Urinary bladder (tissue), 4 donors: ENCODE data around the gene DIAPH2. TPM values are rescaled to one million over a fixed set of nuclear protein-coding genes. Genes with fewer than 3 reads are reported as not detected.

Source experiments
- DNase-seq: peaks from one replicate; pipeline ENCODE4 v3.0.0-alpha.2; 2015; ENCODE audit errors: extremely low spot score
- H3K27ac ChIP-seq: one replicate; pipeline ENCODE4 v1.5.1; 2013; ENCODE audit warnings: low read depth, mild to moderate bottlenecking, moderate library complexity
- H3K36me3 ChIP-seq: one replicate; pipeline ENCODE4 v1.6.1; 2013; ENCODE audit warnings: mild to moderate bottlenecking, moderate library complexity; ENCODE audit not compliant: insufficient read depth
- H3K4me1 ChIP-seq: one replicate; pipeline ENCODE4 v1.6.1; 2013; ENCODE audit warnings: mild to moderate bottlenecking, moderate library complexity; ENCODE audit not compliant: insufficient read depth
- H3K4me3 ChIP-seq: one replicate; pipeline ENCODE4 v1.5.1; 2013; ENCODE audit warnings: low read depth, low read length
- WGBS: extraction: QIAGEN DNeasy Blood & Tissue Kit; methylation state at CpG from one replicate; pipeline ENCODE4 v1.1.7; 2013; 5-methylcytosine and 5-hydroxymethylcytosine counted together
- polyA plus RNA-seq: library from polyadenylated mRNA; stranded (reverse); fragments of 200-250 nt; gene quantifications from one replicate; pipeline ENCODE4 v1.2.3, GENCODE V29; 2013
- total RNA-seq: library from RNA; depleted of rRNA; stranded (reverse); fragments of >200 nt; gene quantifications from one replicate; pipeline ENCODE4 v1.2.3, GENCODE V29; 2014
- donor health status: healthy with polysubstance abuse.
- donor health status: healthy.

The DIAPH2 gene
- total and polyA plus RNA-seq, 2 donors, result 11.8 to 52.2 TPM

DNA sequence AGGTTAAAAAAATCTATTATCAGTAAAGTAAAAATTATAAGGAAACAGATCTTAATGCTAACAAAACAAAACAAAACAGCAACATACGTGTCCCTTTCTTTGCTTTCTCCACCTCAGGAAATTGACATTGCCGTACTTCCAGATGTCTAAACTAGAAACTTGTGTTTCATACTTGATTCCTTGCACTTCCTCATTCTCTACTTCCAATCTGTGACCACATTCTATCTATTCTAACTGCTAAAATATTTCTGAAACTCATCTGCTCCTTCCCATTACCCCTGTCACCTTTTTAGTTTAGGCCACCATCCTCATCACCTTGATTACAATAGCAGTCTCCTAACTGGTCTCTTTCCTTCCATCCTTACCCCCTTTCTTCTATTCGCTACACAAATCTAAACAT, 176.6 kb downstream of the DIAPH2 start:
- no peaks in the 10 kb centered on the region for H3K4me1 ChIP-seq
- H3K27ac ChIP-seq, result no peak overlapping the region
- whole genome bisulfite sequencing, result 83% methylated on average over 3 of the region's 3 CpGs
- no peaks in the 10 kb centered on the region for H3K36me3 ChIP-seq
- no peak overlapping the region for H3K4me3 ChIP-seq
- no peak for DNase-seq

DNA sequence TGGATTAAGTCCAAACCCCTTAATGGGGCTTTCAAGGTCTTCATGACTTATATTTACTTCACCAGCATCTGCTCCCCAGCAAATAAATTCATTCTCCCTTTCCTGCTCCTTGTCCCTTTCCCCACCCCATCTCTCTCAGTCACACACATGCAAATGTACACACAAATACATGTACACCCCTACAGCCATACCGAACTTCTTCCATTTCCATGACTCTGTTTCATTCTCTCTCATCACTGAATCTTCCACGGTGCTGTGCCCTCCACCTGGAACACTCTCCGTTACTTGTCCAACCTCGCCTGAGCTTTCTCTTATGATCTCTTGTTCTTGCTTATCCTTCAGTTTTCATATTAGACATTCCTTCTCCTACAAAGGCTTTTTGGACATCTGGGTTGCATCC, 177.0 kb downstream of the DIAPH2 start:
- H3K36me3 ChIP-seq, result no peaks in the 10 kb centered on the region
- no peaks in the 10 kb centered on the region for H3K4me1 ChIP-seq
- DNase-seq, result no peak
- no peak overlapping the region for H3K27ac ChIP-seq
- WGBS, result 96% methylated on average over 4 of the region's 4 CpGs
- no peak overlapping the region for H3K4me3 ChIP-seq

DNA sequence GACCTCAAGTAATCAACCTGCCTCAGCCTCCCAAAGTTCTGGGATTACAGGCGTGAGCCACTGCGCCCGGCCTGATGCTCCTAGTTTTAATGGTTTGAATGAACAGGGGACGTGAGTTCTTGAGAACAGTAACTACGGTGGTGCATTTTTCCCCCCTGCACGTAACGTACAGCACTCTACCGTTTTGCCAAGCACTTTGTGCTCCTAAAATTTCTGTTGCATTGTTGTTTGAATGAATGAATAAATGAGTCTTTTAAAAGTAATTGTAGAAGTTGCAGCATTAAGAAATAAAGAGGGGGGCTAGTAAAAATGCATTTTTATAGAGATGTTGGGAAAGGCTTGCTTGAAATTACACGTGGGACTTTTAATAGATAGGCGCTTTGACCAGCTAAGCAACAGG, 199.0 kb downstream of the DIAPH2 start, which contains the start of gene RPA4:
Gene RPA4 (plus strand): TSS at position 301 of the 400 bp plus-strand sequence. CDS start 403 bp downstream, outside the sequence.
- WGBS, result 97% methylated on average over 10 of the region's 10 CpGs
- Histone ChIP-seq H3K36me3 (no peaks in the 10 kb centered on the region), H3K4me3 (no peak within 1 kb of the TSS), H3K4me1 (no peaks in the 10 kb centered on the region), H3K27ac (no peak within 1 kb of the TSS)
- no peak for DNase-seq

DNA sequence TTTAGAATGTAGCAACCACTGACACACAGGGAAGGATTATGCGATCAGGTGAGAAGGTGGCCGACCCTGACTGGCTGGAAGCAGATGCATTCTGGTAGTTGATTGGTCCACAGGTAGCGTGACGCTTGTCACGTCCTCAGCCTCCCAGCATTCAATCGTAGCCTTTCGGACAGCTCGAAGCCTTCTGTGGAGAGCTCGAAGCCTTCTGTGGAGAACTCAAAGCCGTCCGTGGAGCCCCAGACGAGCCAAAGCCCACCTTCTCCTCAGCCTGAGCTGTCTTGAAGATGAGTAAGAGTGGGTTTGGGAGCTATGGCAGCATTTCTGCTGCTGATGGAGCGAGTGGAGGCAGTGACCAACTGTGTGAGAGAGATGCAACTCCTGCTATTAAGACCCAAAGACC, 199.4 kb downstream of the DIAPH2 start:
- no peak for DNase-seq
- no peak overlapping the region for H3K4me3 ChIP-seq
- H3K4me1 ChIP-seq, result no peaks in the 10 kb centered on the region
- H3K36me3 ChIP-seq, result no peaks in the 10 kb centered on the region
- WGBS, result 97% methylated on average over 13 of the region's 13 CpGs
- H3K27ac ChIP-seq, result no peak overlapping the region

DNA sequence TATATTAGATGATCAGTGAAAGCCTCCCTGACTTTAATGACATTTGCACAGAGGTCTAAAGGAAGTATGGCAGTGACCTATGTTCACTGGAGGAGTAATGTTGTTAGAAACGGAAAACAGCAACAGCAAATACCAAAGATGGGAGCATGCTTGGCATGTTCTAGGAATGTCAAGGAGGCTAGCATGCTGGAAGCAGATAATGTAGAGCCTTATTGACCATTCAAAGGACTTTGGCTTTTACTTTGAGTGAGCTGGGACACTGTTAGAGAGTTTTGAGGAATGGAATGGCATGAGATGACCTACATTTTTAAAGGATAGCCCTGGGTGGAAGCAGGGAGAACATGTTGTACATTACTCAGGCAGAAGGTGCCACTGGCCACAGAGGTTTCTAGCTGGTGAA, 205.1 kb downstream of the DIAPH2 start:
- WGBS, result 78% methylated on average over 1 of the region's 1 CpG
- Histone ChIP-seq H3K36me3 (no peaks in the 10 kb centered on the region), H3K27ac (no peak overlapping the region), H3K4me3 (no peak overlapping the region), H3K4me1 (no peaks in the 10 kb centered on the region)
- no peak for DNase-seq

DNA sequence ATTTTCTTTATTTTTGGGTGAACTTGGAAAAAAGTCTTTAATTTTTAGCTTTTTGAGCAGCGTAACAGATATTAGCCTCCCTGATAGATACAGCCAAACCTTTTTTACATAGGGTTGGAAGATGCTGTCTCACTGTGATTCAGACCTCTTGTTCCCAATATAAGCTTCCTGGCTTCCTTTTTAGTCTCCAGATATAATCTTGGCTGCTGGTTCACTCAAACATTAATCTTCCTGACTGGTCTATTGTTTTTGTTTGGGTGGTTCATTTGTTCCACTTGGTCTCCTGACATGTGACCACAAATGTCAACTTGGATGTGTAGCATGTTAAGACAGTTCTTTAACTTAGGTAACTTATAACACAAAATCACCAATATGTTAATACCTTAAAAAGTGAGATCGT, 222.1 kb downstream of the DIAPH2 start:
- Histone ChIP-seq H3K36me3 (no peaks in the 10 kb centered on the region), H3K4me3 (no peak overlapping the region), H3K4me1 (no peaks in the 10 kb centered on the region), H3K27ac (no peak overlapping the region)
- WGBS, result 61% methylated on average over 2 of the region's 2 CpGs
- no peak for DNase-seq

DNA sequence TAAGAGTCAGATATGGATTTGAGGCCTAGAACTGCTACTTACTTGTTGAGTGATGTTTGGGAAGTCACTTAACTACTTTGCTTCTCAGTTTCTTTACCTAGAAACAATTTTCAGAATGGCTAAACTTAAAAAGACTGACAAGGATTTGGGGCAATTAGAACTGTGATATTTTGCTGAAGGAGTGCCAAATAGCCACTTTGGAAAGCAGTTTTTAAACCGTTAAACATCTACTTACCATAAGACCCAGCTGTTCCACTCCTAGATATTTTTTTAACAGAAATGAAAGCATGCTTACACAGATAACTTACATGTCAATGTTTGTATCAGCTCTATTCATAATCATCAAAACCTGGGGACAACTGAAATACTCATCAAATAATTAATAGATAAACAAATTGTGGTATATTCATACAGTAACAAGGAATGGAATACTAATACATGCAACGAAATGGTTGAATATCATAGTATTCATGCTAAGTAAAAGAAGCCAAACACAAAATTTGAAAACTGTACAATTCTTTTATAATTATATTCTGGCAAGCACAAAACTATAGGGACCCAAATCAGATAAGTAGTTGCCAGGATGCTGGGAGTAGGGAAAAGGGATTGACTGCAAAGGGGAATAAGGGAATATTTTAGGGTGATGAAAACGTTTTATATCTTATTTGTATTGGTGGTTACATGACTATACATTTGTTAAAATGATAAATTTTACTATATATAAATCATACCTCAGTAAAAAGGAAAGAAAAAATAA, 223.1 kb downstream of the DIAPH2 start:
- DNase-seq, result no peak
- Histone ChIP-seq H3K36me3 (no peaks in the 10 kb centered on the region), H3K27ac (no peak overlapping the region), H3K4me3 (no peak overlapping the region), H3K4me1 (no peaks in the 10 kb centered on the region)
- 26% methylated on average over 3 of the region's 3 CpGs for WGBS

DNA sequence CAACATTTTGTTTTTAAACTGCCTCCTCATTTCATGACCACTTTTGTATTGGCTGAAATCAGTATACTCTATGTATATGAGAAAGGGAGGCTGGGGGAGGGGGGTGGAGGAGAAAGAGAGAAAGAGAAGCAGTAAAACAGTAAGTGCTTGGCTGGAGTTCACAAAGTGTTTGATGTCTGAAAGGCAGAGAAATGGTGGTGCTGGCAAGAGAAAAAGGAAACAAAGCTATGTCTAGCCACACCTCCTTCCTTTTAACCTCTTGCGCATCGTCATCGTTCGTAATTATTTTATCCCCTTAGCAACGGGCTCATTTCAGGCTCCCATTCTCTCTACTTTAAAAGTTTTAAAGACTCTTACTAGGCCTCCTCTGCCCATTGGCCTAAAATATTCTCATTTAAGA, 224.6 kb downstream of the DIAPH2 start:
- Histone ChIP-seq H3K27ac (no peak overlapping the region), H3K4me1 (no peaks in the 10 kb centered on the region), H3K4me3 (no peak overlapping the region), H3K36me3 (no peaks in the 10 kb centered on the region)
- no peak for DNase-seq
- WGBS, result 57% methylated on average over 5 of the region's 5 CpGs

DNA sequence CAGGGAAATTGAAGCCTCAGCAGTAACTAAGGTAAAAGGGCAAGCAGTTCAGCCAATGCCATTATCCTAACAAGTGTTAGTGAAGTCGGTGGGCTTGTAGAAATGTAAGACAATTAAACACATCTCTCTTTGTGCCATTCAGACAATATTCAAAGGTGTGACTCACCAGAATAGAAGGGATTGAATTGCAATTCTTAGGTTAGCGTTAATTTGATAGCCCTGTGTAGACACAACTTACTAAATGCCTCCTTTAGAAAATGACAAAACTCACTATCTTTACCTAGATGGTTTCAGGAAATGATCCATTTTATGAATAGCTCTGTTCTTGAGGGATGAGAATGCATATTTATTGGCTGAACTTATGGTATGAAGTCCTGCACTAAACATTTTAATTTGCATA, 234.2 kb downstream of the DIAPH2 start:
- Histone ChIP-seq H3K4me1 (no peaks in the 10 kb centered on the region), H3K27ac (no peak overlapping the region), H3K36me3 (no peaks in the 10 kb centered on the region), H3K4me3 (no peak overlapping the region)
- no peak for DNase-seq
- WGBS, result 92% methylated on average over 2 of the region's 2 CpGs

DNA sequence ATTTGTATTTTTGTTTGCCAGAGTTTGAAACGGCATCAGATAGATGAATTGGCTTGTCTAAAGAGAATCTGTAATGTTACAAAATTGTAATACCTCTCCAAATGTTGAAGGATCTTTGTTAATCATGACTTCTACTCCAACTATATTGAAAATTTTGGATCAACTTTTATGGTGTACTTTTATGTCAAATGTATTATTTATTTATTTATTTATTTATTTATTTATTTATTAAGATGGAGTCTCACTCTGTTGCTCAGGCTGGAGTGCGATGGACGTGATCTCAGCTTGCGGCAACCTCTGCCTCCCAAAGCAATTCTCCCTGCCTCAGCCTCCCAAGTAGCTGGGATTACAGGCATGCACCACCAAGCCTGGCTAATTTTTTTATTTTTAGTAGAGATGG, 235.0 kb downstream of the DIAPH2 start:
- H3K27ac ChIP-seq, result no peak overlapping the region
- no peak overlapping the region for H3K4me3 ChIP-seq
- 97% methylated on average over 4 of the region's 4 CpGs for WGBS
- no peak for DNase-seq
- no peaks in the 10 kb centered on the region for H3K36me3 ChIP-seq
- no peaks in the 10 kb centered on the region for H3K4me1 ChIP-seq

DNA sequence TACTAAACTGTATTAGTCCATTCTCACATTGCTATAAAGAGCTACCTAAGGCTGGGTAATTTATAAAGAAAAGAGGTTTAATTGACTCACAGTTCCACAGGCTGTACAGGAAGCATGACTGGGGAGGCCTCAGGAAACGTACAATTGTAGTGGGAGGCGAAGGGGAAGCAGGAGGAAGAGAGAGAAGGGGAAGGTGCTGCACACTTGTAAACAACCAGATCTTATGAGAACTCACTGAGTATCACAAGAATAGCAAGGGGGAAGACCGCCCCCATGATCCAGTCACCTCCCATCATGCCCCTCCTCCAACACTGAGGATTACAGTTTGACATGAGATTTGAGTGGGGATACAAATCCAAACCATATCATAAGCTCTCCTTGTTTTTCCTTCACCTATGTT, 239.9 kb downstream of the DIAPH2 start:
- H3K4me1 ChIP-seq, result no peaks in the 10 kb centered on the region
- 94% methylated on average over 3 of the region's 3 CpGs for whole genome bisulfite sequencing
- H3K4me3 ChIP-seq, result no peak overlapping the region
- no peaks in the 10 kb centered on the region for H3K36me3 ChIP-seq
- no peak for DNase-seq
- no peak overlapping the region for H3K27ac ChIP-seq

DNA sequence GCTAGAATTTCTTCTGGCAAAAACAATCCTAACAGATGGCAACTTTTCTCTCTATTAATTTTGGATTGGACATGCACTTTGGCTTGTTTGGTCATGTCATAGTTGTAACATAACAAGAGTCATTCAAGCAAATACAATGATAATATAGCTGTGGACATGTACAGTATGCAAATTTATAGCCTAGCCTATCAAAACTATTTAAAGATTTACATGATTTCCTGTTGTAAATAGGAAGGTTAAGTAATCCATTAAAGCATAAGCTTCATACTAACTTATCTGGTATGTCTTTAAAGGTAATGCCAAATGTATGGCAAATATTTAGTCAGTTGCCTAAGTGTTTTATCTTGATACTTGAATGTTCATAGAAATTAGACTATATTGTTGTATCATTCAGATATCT, 244.4 kb downstream of the DIAPH2 start:
- Histone ChIP-seq H3K4me1 (no peaks in the 10 kb centered on the region), H3K27ac (no peak overlapping the region), H3K4me3 (no peak overlapping the region), H3K36me3 (no peaks in the 10 kb centered on the region)
- DNase-seq, result no peak

DNA sequence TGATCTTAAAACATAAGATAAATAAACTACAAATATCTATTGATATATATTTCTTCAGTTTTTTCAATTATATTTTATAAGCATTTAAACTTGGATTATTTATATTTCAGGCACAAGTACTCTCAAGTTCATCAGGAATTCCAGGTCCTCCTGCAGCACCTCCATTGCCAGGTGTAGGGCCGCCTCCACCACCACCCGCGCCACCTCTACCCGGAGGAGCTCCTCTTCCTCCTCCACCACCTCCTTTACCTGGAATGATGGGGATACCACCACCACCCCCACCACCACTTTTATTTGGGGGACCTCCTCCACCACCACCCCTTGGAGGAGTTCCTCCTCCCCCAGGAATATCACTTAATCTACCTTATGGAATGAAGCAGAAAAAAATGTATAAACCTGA, 273.1 kb downstream of the DIAPH2 start:
- Histone ChIP-seq H3K4me1 (no peaks in the 10 kb centered on the region), H3K36me3 (peaks cover 2% of the 10 kb centered on the region), H3K4me3 (no peak overlapping the region), H3K27ac (no peak overlapping the region)
- 98% methylated on average over 4 of the region's 4 CpGs for WGBS
- no peak for DNase-seq

DNA sequence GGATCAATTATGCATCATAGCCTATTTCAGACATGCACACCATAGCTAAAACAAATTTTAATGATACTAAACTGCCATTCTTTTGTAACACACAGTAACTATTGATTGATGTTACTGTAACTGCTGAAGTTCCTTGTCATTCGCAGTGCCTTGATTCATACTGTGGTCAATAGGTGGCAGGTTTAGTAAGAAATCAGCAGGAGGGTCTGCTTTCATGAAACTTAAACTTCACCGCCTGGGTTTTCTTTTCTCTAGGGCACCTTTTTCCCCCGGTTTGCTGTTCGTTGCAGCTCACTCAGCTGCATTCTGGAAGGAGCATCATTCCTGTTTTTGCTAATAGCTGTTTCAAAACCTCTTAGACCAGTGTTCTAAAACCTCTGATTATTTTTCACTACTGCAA, 287.2 kb downstream of the DIAPH2 start:
- H3K36me3 ChIP-seq, result no peaks in the 10 kb centered on the region
- WGBS, result 77% methylated on average over 4 of the region's 4 CpGs
- H3K4me1 ChIP-seq, result no peaks in the 10 kb centered on the region
- no peak overlapping the region for H3K27ac ChIP-seq
- H3K4me3 ChIP-seq, result no peak overlapping the region
- no peak for DNase-seq

DNA sequence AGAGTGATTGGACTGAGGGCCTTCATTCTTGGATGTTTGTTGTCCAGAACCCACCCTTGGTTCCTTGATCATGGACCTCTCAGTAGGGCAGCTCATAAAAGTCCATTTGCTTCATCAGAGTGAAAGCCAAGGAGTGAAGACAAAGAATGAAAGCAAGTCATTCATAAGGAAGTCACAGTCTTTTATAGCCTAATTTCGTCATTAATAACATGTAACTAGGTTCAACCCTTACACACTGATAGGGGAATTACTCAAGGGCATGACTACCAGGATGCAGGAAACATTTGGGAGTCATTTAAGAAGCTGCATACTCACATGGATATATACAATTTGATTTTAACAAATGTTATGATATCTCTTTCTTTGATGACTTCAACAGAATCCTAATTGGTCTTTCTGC, 294.3 kb downstream of the DIAPH2 start:
- H3K4me3 ChIP-seq, result no peak overlapping the region
- no peaks in the 10 kb centered on the region for H3K4me1 ChIP-seq
- H3K27ac ChIP-seq, result no peak overlapping the region
- WGBS, result 82% methylated on average over 1 of the region's 1 CpG
- no peaks in the 10 kb centered on the region for H3K36me3 ChIP-seq
- no peak for DNase-seq
